AG04449 (cell line): Measurements from ENCODE around the gene GLT6D1.

Experiments
- CTCF ChIA-PET: fragments of 350-600 bp; formaldehyde crosslinking; extraction: SDS; loops from one replicate; lab custom pipeline; 2021; ENCODE audit warnings: antibody characterized with exemption; lab: Yijun Ruan, JAX
- POLR2A ChIA-PET: fragments of 400-600, 350-600 bp; formaldehyde crosslinking; extraction: SDS; loops from one replicate; lab custom pipeline; 2020; ENCODE audit warnings: antibody characterized with exemption, inconsistent platforms; lab: Yijun Ruan, JAX
- DNase-seq: peaks from one replicate; pipeline ENCODE4 v3.0.0-alpha.2; 2010; ENCODE audit warnings: low read depth, low spot score
- H3K4me3 ChIP-seq: 2 replicates; pipeline ENCODE4 v1.5.1; 2011; ENCODE audit warnings: low read depth, mild to moderate bottlenecking, control low read depth, low read length
- TF ChIP-seq, protein P1 (sequence below): IDR thresholded peaks from one replicate; pipeline ENCODE4 v1.5.1; 2011; ENCODE audit warnings: mild to moderate bottlenecking, moderate library complexity, low read length, control low read depth, inconsistent platforms; ENCODE audit not compliant: insufficient read depth; ENCODE audit errors: missing control alignments

The GLT6D1 gene

DNA sequence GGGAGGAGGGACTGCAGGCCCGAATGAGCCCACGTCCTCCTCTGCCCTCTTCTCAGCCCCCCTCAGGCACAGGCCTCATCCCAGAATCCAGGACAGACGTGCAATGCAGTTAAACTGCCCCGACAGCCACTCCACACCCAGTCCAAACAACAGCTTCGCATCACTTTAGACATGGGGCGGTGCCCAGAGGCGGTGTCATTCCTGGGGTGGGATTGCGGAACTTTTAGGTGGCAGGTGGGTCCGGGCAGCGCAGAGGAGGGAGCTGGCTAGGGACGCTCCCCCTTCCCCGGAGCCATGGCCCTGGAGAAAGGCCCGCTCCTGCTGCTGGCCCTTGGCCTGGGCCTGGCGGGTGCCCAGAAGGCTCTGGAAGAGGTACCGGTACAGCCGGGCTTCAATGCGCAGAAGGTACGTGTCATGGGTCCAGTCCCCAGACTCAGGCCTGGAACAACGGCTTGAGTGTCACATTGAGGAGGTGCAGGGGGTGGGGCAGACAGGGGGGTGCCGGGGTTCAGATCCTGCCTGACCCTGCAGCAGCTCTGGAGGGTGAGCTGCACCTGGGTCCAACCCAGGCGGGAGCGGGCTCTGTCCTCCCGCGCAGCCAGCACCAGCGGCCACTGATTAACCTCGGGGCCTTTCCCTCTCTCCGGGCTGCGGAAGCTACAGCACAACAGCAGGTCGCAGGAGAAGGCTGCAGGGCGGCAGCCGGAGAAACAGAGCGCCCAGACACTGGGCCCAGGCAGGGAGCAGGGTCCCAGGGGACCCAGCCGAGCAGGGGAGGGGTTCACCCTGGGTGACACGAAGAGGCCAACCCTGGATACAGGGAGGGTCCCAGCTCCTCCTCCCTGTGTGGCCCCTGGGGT is 25.2 kb downstream of the GLT6D1 start:
- DNase-seq = no peak
- POLR2A ChIA-PET = no interaction called here
- H3K4me3 ChIP-seq = no peak overlapping the region
- TF ChIP-seq, protein P1, sequence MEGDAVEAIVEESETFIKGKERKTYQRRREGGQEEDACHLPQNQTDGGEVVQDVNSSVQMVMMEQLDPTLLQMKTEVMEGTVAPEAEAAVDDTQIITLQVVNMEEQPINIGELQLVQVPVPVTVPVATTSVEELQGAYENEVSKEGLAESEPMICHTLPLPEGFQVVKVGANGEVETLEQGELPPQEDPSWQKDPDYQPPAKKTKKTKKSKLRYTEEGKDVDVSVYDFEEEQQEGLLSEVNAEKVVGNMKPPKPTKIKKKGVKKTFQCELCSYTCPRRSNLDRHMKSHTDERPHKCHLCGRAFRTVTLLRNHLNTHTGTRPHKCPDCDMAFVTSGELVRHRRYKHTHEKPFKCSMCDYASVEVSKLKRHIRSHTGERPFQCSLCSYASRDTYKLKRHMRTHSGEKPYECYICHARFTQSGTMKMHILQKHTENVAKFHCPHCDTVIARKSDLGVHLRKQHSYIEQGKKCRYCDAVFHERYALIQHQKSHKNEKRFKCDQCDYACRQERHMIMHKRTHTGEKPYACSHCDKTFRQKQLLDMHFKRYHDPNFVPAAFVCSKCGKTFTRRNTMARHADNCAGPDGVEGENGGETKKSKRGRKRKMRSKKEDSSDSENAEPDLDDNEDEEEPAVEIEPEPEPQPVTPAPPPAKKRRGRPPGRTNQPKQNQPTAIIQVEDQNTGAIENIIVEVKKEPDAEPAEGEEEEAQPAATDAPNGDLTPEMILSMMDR = no peak
- CTCF ChIA-PET = interaction anchor here (1.5 to 5.4 kb wide), 2 partner anchors 12 to 508 kb away, joined by 4 to 23 read pairs; no protein-coding TSS in a partner anchor

DNA sequence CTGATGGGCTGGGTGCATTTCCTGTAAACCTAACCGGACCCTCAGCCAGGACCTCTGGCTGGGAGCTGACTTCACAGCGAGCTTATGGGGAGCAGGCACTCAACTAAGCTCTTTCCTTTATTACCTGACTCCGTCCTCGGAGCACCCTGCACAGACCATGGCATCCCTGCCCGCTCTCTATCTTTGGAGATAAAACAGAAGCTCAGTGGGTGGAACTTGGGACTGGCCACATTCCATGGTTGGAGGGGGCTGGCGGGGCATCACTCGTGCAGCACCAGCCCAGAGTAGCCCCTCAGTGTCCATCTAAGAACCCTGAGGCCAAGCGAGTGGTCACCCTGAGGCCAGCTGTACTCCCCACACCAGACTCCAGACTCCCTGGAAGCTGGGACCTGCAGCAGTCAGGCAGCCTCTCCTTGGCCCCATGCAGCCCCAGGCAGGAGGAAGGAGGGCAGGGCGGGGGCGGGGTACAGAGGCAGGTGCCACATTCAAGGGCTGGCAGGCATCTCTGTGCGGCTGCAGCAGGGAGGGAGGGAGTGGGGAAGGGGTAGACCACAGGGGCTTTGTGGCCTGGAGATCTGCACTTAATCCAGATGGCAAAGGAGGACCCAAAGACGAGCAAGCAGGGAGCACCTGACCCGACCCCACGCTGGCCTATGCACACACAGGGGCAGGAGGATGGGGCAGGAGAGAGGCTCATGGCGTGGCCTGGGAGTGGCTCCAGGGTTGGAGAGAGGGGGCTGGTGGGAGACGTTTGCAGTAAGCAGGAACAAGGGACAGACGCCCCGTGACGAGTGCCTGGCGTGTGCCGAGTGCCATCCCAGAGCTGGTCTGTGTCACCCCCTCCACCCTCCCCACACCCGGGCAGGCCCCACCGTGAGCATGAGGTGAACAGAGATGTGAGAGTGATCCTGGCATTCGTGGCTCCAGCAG is 26.1 kb downstream of the GLT6D1 start:
- TF ChIP-seq, protein P1 = no peak
- no peak for DNase-seq
- H3K4me3 ChIP-seq = no peak overlapping the region
- ChIA-PET POLR2A (no interaction called here), CTCF (interaction anchor here (1.3 to 1.5 kb wide), 4 partner anchors 9 to 509 kb away, joined by 3 to 6 read pairs (median 4); no protein-coding TSS in a partner anchor)

DNA sequence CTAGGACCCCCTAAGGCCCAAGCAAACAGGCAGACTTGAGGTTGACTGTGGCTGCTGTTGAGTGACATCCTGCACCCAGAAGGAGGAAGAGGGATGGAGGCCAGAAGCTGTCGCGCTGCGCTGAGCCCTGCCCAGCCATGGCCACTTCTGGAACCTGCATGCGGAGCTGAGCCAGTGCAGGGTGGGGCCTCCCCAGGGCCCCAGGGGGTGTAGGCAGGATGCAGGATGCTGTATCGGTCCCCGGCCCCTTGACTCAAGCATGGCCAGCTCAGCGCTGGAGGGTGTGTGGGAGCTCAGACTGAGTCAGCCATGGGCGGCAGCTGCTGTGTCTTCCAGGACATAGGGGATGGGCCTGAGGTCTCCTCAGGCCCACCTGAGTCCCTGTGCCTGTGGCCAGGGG is 26.9 kb downstream of the GLT6D1 start:
- TF ChIP-seq, protein P1 = no peak
- no peak for DNase-seq
- ChIA-PET CTCF (interaction anchor here (1.3 to 1.5 kb wide), 3 partner anchors 8 to 13 kb away, joined by 3 to 6 read pairs (median 5); no protein-coding TSS in a partner anchor), POLR2A (no interaction called here)
- no peak overlapping the region for H3K4me3 ChIP-seq

DNA sequence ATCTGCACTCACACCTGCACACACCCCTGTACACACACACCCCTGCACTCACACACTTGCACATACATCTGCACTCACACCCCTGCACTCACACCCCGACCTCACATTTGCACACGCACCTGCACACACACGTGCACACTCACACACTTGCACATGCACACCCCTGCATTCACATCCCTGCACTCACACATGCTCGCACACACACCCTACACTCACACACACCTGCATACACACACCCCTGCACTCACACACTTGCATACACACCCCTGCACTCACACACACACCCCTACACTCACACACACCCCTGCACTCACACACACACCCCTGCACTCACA is 27.5 kb downstream of the GLT6D1 start:
- H3K4me3 ChIP-seq = no peak overlapping the region
- DNase-seq = no peak

DNA sequence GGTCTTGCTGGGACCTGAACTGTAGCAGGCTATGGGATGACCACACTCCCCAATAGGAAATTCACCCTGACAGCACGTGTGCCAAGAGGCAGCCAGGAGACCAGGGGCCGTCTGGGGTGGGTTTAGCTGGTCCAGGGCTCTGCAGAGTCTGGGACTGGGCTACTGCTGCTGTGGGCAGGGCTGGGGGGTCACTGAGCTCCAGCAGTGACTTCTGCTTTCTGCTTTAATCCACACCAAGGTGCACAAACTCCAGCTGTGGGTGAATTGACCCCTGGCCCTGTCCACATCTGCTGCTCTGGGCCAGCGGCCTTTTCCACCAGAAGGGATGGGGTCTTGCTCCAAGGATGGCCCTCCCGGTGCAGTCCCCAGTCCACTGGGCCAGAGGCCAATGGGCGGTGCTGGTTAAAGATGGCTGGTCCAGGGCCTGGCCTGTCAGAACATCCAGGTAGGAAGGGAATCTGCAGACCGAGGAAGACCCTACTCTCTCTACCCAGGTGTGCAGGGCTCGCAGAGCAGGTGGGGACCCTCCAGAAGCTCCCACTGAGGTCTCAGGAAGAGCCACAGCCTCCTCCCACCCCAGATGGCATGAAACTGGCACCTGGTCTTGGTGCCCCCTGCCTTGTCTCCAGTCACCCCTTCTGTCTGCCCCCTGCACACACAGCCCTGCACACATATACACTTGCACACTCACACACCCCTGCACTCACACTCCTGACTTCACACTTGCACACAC is 28.0 kb downstream of the GLT6D1 start:
- TF ChIP-seq, protein P1 = no peak
- POLR2A ChIA-PET = no interaction called here
- CTCF ChIA-PET = no interaction called here

More for the DNA sequence above, 27.5 kb downstream of the GLT6D1 start:
- ChIA-PET CTCF (interaction anchor here (1.5 kb wide), 2 partner anchors 8 to 13 kb away, joined by 5 to 6 read pairs; no protein-coding TSS in a partner anchor), POLR2A (no interaction called here)
- TF ChIP-seq, protein P1 = no peak

More for the DNA sequence above, 28.0 kb downstream of the GLT6D1 start:
- H3K4me3 ChIP-seq = no peak overlapping the region
- DNase-seq = no peak
